GM19351 (cell line): ENCODE measurements around the gene CYP27A1.

Experiments
- ATAC-seq: cut with Tn5 transposase; IDR thresholded peaks from one replicate; pipeline ENCODE4 v1.9.1; 2021; ENCODE audit warnings: mild to moderate bottlenecking, moderate library complexity; ENCODE audit not compliant: unreplicated experiment

CYP27A1 gene

GRCh38 chr2:218809515-218809914 is 27.6 kb downstream of the CYP27A1 start:
- ATAC-seq: no peak

GRCh38 chr2:218810256-218810655 is 28.3 kb downstream of the CYP27A1 start:
- ATAC-seq: no peak

- ATAC-seq: no peak
Observed at GRCh38 chr2:218811382-218811781, 29.4 kb downstream of the CYP27A1 start.

- ATAC-seq: no peak
Observed at GRCh38 chr2:218812096-218812815, 30.3 kb downstream of the CYP27A1 start.

- ATAC-seq: no peak
Observed at GRCh38 chr2:218812861-218813260, 30.9 kb downstream of the CYP27A1 start.

DNA sequence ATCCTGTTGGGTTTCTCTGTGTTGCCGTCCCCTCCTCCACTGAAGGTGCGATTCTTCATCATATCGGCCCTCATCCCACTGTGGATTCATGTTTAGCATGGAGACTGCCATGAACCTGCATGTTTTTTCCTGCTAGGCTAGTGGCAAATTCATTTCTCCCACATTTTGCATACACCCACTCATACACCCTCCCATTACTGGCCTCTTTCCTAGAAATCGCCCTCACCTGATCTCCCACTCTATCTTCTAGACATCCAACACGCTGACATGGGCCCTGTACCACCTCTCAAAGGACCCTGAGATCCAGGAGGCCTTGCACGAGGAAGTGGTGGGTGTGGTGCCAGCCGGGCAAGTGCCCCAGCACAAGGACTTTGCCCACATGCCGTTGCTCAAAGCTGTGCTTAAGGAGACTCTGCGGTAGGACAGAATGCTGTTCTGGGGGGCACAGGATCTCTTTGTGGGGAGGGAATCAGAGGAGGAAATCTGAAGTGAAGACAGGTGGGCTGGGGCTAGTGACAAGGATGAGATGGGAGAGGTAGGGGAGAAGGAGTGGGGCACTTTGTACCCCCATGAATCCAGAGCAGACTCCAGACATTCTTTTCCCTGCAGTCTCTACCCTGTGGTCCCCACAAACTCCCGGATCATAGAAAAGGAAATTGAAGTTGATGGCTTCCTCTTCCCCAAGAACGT is 32.0 kb downstream of the CYP27A1 start:
- no peak for ATAC-seq

DNA sequence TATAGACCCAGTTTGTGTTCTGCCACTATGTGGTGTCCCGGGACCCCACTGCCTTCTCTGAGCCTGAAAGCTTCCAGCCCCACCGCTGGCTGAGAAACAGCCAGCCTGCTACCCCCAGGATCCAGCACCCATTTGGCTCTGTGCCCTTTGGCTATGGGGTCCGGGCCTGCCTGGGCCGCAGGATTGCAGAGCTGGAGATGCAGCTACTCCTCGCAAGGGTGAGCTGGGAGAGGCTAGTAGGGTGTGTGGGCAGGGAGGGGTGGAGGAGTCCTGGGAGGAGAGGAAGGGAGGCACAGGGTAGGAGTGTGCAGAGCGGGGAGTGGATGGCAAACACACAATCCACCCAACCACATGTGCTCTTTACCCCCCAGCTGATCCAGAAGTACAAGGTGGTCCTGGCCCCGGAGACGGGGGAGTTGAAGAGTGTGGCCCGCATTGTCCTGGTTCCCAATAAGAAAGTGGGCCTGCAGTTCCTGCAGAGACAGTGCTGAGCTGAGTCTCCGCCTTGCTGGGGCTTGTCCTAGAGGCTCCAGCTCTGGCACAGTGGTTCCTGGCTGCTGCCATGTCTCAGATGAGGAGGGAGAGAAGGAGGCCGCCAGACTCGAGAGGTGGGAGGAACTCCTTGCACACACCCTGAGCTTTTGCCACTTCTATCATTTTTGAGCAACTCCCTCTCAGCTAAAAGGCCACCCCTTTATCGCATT is 32.7 kb downstream of the CYP27A1 start:
- ATAC-seq: no peak

- no peak for ATAC-seq
Observed at GRCh38 chr2:218815244-218815637, 33.3 kb downstream of the CYP27A1 start.

DNA sequence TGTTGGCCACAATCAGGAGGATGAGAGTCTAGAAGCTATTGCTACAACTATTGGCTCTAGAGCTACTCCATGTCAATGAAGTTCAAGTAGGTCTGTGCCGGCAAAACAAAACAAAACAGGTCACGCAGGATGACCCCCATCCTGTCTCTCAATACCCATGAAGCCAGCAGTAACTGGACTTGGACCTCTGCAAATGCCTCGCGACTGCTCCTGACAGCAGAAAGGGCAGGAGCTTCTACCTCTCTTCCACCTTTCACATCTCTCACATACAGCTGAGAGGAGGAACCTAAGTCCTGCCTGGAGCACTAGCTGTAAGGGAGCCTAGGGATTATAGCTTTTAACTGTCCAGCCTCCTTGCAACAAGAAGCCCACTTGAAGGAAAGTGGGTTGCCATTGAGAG is 33.7 kb downstream of the CYP27A1 start:
- ATAC-seq: no peak

DNA sequence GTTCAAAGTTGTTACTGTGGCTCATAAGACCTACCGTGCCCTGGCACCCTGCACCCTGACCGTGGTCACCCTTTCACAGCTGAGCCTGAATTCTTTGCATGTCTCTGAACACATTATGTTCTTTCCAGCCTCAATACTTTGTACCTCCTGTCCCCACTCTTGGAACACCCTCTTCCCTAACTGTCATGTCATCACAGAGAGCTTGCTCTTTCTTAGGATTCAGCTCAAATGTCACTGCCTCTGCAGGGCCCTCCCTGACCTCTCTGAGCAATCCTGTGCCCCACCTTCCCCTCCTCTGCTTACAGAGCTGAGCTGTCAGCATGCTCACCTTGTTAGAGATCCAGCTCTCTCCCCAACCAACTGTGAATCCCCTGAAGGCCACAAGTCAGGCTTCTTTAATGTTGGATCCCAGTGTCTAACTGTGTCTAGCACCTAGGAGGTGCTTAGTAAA is 34.6 kb downstream of the CYP27A1 start:
- ATAC-seq: no peak

GRCh38 chr2:218819093-218819492 is 37.1 kb downstream of the CYP27A1 start:
- ATAC-seq: no peak

DNA sequence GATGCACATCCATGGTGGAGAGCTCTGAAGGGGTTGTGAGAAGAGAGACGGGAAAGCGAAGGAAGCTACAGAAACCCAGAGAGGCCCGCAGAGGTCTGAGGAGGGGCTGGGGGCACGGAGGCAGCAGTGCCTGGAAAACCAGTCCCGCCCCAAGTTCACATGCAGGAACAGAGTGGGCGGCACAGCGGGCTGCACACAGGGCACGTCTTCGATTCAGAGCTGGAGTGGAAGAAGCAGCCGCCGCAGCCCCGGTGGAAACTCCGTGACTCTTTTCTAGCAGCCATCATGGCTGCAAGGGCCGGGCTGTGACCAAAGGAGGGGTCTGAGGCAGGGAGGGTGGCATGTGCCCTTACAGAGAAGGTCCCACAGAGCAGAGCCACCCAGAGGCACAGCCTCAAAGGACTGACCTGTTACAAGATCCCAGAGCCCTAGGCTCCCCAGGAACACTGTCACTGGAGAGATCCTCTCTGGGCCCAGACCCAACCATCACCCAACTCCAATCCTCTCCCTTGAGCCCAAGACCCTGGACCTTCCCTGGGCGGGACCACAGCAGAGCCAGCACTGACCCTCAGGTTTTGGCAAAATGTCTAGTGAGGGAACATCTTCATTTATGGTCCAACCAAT is 38.9 kb downstream of the CYP27A1 start:
- no peak for ATAC-seq

DNA sequence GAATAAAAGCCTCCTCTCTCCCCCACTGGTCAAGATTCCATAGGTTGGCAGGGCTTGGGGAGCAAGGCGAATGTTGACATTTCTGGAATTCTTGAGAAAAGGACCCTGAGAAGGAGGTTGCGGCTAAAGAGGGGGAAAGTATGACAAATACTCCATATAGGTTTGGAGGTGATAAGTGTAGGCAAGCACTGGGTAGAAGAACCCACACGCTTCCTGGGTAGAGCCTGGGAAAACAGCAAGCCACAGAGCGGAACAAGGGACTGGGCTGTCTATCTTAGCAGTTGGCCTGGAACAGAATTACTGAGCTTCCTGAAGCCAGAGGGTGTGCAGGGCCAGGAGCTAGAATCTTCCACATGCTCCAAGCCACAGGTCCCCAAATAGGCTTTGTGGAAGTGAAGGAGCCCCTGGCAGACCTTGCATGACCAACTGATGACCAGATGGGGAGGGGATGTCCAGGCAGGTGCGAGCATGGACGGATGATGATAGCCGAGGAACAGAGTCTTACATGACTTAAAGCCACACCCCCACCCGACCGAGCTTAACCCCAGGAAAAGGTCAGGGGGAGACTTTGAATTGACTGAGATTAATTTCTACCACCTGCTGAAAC is 39.8 kb downstream of the CYP27A1 start:
- ATAC-seq: no peak

GRCh38 chr2:218822622-218823021 is 40.7 kb downstream of the CYP27A1 start:
- no peak for ATAC-seq

- no peak for ATAC-seq
Observed at GRCh38 chr2:218823196-218823855, 41.4 kb downstream of the CYP27A1 start.

DNA sequence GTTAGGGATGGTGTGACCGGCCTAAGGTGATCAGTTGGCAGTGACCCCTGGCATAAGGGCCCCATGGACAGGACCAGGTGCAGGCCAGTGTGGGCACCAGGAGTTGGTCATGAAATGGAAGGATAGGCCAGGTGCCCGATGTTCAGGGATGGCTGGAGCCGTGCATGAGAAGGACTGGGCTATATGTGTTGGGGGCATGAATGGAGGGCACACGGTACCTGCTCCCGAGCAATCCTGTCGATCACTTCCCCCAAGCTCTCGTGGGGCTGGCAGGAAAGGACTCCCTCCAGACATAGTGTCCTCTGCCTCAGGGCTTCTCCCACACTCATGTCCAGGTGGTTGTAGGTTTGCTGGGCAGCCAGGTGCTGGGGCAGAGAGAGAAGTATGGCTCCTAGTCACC is 42.1 kb downstream of the CYP27A1 start:
- no peak for ATAC-seq

DNA sequence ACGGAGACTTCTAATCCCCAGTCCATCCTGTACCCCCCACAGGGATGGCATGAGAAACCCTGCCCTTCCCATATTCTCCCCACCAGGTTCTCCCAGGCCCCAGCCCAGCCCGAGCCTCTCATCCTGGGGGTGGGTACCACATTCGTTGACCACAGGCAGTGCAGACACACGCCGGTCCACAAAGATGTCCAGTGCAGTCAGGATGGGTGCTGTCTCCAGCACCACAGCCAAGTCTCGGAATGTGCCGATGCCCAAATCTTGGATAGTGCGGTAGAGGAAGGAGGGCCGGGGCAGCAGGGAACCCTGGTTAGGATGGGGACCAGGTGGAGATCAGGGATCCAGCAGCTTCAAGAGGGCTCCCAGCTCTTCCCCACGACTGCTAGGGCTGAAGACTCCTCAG is 44.8 kb downstream of the CYP27A1 start:
- no peak for ATAC-seq

DNA sequence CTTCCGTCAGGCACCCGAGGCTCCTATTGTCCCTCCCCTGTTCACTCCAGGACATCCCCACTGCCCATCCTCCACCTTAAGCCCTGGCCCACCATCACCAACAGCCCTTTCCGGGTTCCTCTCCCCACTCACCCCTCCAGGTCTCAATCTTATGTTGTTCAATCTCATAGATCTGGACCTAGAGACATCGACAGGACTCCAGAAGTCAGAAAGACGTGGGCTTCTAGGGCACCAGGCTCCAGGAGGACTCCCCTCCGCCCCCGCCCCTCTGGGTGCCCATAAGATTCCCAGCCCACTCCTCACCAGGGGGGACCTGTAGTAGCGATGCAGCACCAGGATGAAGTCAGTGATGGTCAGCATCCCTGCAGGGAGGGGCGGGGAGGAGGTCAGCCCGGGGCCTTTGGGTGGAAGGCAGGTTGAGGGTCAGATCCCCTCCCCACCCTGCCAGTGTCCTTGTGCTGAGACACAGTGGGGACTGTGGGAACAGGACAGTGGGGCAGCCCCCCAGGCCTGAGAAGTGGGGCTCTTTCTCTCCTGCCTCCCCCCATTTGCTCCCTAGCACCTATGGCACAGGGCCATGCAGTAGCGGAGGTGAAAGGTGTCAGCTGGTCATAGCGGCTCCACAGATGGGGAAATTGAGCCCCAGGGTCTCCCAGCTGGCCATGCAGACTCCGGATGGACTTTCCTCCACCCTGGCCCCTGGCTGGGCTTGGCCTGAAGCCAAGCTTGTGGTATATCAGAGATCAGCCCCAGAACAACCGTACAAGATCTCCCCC is 45.9 kb downstream of the CYP27A1 start:
- no peak for ATAC-seq

- no peak for ATAC-seq
Observed at GRCh38 chr2:218828477-218828778, 46.5 kb downstream of the CYP27A1 start.

- no peak for ATAC-seq
Observed at GRCh38 chr2:218829868-218830451, 48.0 kb downstream of the CYP27A1 start.
